Fibroblast of lung (primary cell): ENCODE results near the gene SRCAP. TPM values are rescaled to one million over a fixed set of nuclear protein-coding genes. Genes with fewer than 3 reads are reported as not detected.

Experiments
- DNase-seq, 2 donors: peaks; one replicate each; pipeline versions ENCODE4 v3.0.0 to v3.0.0-alpha.2; 2010; ENCODE audit warnings: low read depth in 2 of 2
- H2AFZ ChIP-seq: 2 replicates; pipeline ENCODE4 v1.5.1; 2012; ENCODE audit warnings: low read length, control low read depth, inconsistent platforms
- H3K27ac ChIP-seq: 2 replicates; pipeline ENCODE4 v1.5.1; 2011; ENCODE audit warnings: low read length, control low read depth; ENCODE audit not compliant: insufficient read depth
- H3K27me3 ChIP-seq: 2 replicates; pipeline ENCODE4 v1.5.1; 2011; ENCODE audit warnings: mild to moderate bottlenecking, low read length; ENCODE audit not compliant: control insufficient read depth, insufficient read depth
- H3K36me3 ChIP-seq: 2 replicates; pipeline ENCODE4 v1.5.1; 2011; ENCODE audit warnings: low read length; ENCODE audit not compliant: control insufficient read depth, insufficient read depth
- H3K4me1 ChIP-seq: 2 replicates; pipeline ENCODE4 v1.5.1; 2011; ENCODE audit warnings: low read length; ENCODE audit not compliant: control insufficient read depth, insufficient read depth; ENCODE audit errors: extremely low read depth
- H3K4me2 ChIP-seq: 2 replicates; pipeline ENCODE4 v1.5.1; 2011; ENCODE audit warnings: low read length, control low read depth; ENCODE audit not compliant: insufficient read depth; ENCODE audit errors: extremely low read depth
- H3K4me3 ChIP-seq, 4 experiments: fragments of 200-600 bp in 1 of 4; sonication (generic) in 1 of 4; replicated peaks in 1 of 4; 2 replicates each; pipeline ENCODE4 v1.5.1; 2011 to 2016; ENCODE audit warnings: low read length in 4 of 4, low read depth in 3 of 4, mild to moderate bottlenecking in 3 of 4, control low read depth in 2 of 4, inconsistent platforms in 1 of 4, mixed read lengths in 1 of 4; ENCODE audit not compliant: insufficient read depth in 1 of 4; ENCODE audit errors: control extremely low read depth in 1 of 4
- H3K79me2 ChIP-seq: 2 replicates; pipeline ENCODE4 v1.5.1; 2012; ENCODE audit warnings: mild to moderate bottlenecking, low read length, inconsistent platforms; ENCODE audit not compliant: control insufficient read depth, insufficient read depth
- H3K9ac ChIP-seq: 2 replicates; pipeline ENCODE4 v1.5.1; 2011; ENCODE audit warnings: mild to moderate bottlenecking, low read length, control low read depth; ENCODE audit not compliant: insufficient read depth
- H3K9me3 ChIP-seq: 2 replicates; pipeline ENCODE4 v1.5.1; 2012; ENCODE audit warnings: low read depth, low read length; ENCODE audit not compliant: control insufficient read depth, insufficient read depth
- H4K20me1 ChIP-seq: 2 replicates; pipeline ENCODE4 v1.5.1; 2011; ENCODE audit warnings: low read length; ENCODE audit not compliant: control insufficient read depth, insufficient read depth; ENCODE audit errors: extremely low read depth
- CTCF ChIP-seq, 2 donors: IDR thresholded peaks in 1 of 2; conservative IDR thresholded peaks in 1 of 2; 1 replicate in 1 of 2; 2 replicates in 1 of 2; pipeline ENCODE4 v1.5.1; 2011 to 2012; ENCODE audit warnings: low read length in 2 of 2, control low read depth in 1 of 2, inconsistent platforms in 1 of 2, low read depth in 1 of 2, mild to moderate bottlenecking in 1 of 2
- EZH2 ChIP-seq: IDR thresholded peaks from 2 replicates; pipeline ENCODE4 v1.5.1; 2012; ENCODE audit warnings: low read length, control low read depth, mild to moderate bottlenecking; ENCODE audit errors: missing control alignments
- polyA plus RNA-seq, 2 donors: library from polyadenylated mRNA; depleted of rRNA in 1 of 2; stranded (reverse) in 1 of 2; unstranded in 1 of 2; fragments of >200 nt; gene quantifications; 2 replicates each; pipeline ENCODE4 v1.2.1, GENCODE V29; 2011 to 2012; ENCODE audit warnings: missing spikeins in 1 of 2
- total RNA-seq: library from RNA; depleted of rRNA; stranded (reverse); fragments of >200 nt; gene quantifications from 2 replicates; pipeline ENCODE4 v1.2.1, GENCODE V29; 2014

The SRCAP gene
- total and polyA plus RNA-seq, 2 donors (not counting 1 experiment from before 2014, with no cell fraction given), result 3.5 to 14.2 TPM

GRCh38 chr16:30760577-30761426 lies 61.8 kb downstream of the SRCAP start:
- H3K27ac ChIP-seq, result peak overlapping the region; percentile 92
- peaks cover 26% of the 10 kb centered on the region for H3K79me2 ChIP-seq
- peak overlapping the region; percentile 81 to 95 (median 88) for H3K4me3 ChIP-seq
- H3K9me3 ChIP-seq, result no peaks in the 10 kb centered on the region
- H3K4me1 ChIP-seq, result peaks cover 14% of the 10 kb centered on the region
- H3K4me2 ChIP-seq, result peak overlapping the region; percentile 98
- H2AFZ ChIP-seq, result peak overlapping the region; percentile 97
- TF ChIP-seq EZH2 (no peak), CTCF (conservative IDR thresholded peaks at IDR 0.05 in 1 of 2, IDR thresholded peaks at IDR 0.05 in 1 of 2; ENCODE audit: low read depth in 1 of 2, low read length in 2 of 2) (no peak)
- peak overlapping the region; percentile 67 for H3K9ac ChIP-seq
- DNase-seq, result no peak
- no peaks in the 10 kb centered on the region for H4K20me1 ChIP-seq
- peaks cover 33% of the 10 kb centered on the region for H3K36me3 ChIP-seq
- H3K27me3 ChIP-seq, result no peaks in the 10 kb centered on the region

GRCh38 chr16:30761427-30761927 lies 62.5 kb downstream of the SRCAP start:
- no peaks in the 10 kb centered on the region for H4K20me1 ChIP-seq
- H3K9me3 ChIP-seq, result no peaks in the 10 kb centered on the region
- no peak for TF ChIP-seq EZH2
- no peak for TF ChIP-seq CTCF (conservative IDR thresholded peaks at IDR 0.05 in 1 of 2, IDR thresholded peaks at IDR 0.05 in 1 of 2; ENCODE audit: low read depth in 1 of 2, low read length in 2 of 2)
- peak overlapping the region; percentile 92 for H3K27ac ChIP-seq
- H3K4me1 ChIP-seq, result peaks cover 14% of the 10 kb centered on the region
- peak overlapping the region; percentile 67 for H3K9ac ChIP-seq
- H3K4me3 ChIP-seq, result peak overlapping the region; percentile 81 to 95 (median 88)
- no peaks in the 10 kb centered on the region for H3K27me3 ChIP-seq
- H3K36me3 ChIP-seq, result peaks cover 35% of the 10 kb centered on the region
- peak overlapping the region; percentile 97 for H2AFZ ChIP-seq
- peak; percentile 18 to 34 for DNase-seq
- H3K4me2 ChIP-seq, result peak overlapping the region; percentile 98
- peaks cover 26% of the 10 kb centered on the region for H3K79me2 ChIP-seq
